Activated T-helper 1 cell treated with anti-CD3 and anti-CD28 coated beads, Interleukin-12 subunit alpha, Interleukin-12 subunit beta, Interleukin-2, Interleukin-4 antibody, amounts not matched to agents 30 ng/mL and 10 ng/mL and 1 ng/mL, durations not matched to agents 14 hours and 24 hours and 36 hours (primary cell): Measurements from ENCODE around the gene UGT3A1. TPM values are rescaled to one million over a fixed set of nuclear protein-coding genes. Genes with fewer than 3 reads are reported as not detected.
A peak's percentile ranks its signal among the peaks of the same experiment; 100 is the strongest.

ENCODE experiments used
- DNase-seq: peaks from one replicate; pipeline ENCODE4 v3.0.0; 2021; ENCODE audit warnings: low spot score
- H3K27ac Mint-ChIP-seq: one replicate; pipeline ENCODE4 v1.8.0; 2021; ENCODE audit warnings: mild to moderate bottlenecking, mixed read lengths
- H3K27me3 Mint-ChIP-seq: one replicate; pipeline ENCODE4 v1.8.0; 2022; ENCODE audit warnings: mild to moderate bottlenecking, moderate library complexity, mixed read lengths; ENCODE audit not compliant: insufficient read depth
- H3K36me3 Mint-ChIP-seq: one replicate; pipeline ENCODE4 v1.8.0; 2021; ENCODE audit warnings: low read depth, mixed read lengths
- H3K4me1 Mint-ChIP-seq: one replicate; pipeline ENCODE4 v1.8.0; 2021; ENCODE audit warnings: low read depth, mixed read lengths
- H3K4me3 Mint-ChIP-seq: one replicate; pipeline ENCODE4 v1.8.0; 2021; ENCODE audit warnings: mild to moderate bottlenecking, moderate library complexity, mixed read lengths
- H3K9me3 Mint-ChIP-seq: one replicate; pipeline ENCODE4 v1.8.0; 2021; ENCODE audit warnings: mixed read lengths
- intact Hi-C: fragments of 100-400 bp; cut with micrococcal nuclease; formaldehyde crosslinking; loops from one replicate; pipeline ENCODE4 v1.15.1; 2024
- total RNA-seq: library from RNA; stranded (reverse); gene quantifications from 2 replicates; pipeline ENCODE4 v1.2.3, GENCODE V29; 2022

Gene UGT3A1
- total RNA-seq, 1 donor from 2014 or later: not detected

DNA sequence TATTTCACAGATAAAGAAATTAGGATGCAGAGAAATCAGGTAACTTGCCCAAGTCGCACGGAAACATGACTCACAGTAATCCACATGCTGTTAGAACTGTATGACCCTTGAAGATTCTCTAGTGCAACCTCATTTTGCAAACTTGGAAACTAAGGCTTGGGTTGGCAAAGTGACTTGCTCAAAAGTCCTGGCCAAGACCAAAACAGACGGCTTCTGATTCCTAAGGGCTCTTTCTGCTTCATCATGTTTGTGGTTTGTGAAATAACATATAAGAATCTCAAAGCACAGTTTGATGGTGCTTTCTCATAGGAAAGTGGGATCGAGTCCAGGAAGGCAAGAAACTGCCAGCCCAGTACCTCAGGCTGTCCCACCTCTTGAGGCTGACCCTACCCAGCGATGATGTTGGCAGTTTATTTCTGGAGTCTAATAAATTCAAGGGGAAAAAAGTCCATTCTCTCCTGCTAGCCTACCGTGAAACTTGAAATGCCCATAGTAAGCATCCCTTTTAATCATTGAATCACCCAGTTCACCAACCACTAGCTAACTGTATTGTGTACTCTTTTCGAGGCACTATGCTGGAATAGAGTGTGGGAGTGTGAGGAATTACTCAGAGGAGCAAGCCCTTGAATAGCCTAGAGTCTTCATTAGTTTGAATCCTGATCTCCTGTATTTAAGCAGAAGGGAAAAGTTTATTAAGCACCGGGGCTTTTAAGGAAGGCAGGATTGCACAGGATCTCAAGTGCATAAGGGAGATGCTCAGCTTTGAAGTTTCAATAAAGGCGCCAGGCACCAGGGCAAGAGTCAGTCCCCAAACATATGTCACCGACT is 66.9 kb downstream of the UGT3A1 start:
- peaks cover 10% of the 10 kb centered on the region for H3K9me3 Mint-ChIP-seq
- peak overlapping the region; percentile 40 for H3K27ac Mint-ChIP-seq
- peak overlapping the region; percentile 75 for H3K4me3 Mint-ChIP-seq
- peaks cover 6% of the 10 kb centered on the region for H3K36me3 Mint-ChIP-seq
- peaks cover 3% of the 10 kb centered on the region for H3K27me3 Mint-ChIP-seq
- no peak for DNase-seq
- H3K4me1 Mint-ChIP-seq: peaks cover 43% of the 10 kb centered on the region
- intact Hi-C loops: loop anchor here (1.0 to 10.0 kb wide), 6 partner anchors 20 to 1090 kb away; partner anchors contain the start of gene TTC23L

DNA sequence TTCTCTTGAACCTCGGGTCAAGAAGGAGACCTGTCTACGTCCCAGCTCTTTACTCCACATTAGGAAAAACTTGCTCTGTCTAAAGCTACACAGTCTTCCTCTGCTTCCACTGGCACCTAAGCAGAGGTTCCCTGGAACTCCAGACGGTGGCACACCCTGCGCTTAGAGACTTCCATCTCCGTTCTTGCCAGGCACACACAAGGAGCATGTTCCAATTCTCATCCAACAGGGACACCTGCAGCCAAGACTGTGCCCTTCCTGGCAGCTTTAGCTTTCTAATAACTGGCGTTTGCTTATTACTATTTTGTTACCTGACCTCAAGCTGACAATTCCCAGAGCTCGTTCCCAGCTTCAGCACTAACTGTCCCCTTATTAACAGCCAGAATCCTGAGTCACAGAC is 68.7 kb downstream of the UGT3A1 start:
- intact Hi-C loops: loop anchor here (2.0 to 10.0 kb wide), 2 partner anchors 250 to 1088 kb away; partner anchors contain the start of gene TTC23L
- Mint-ChIP-seq H3K9me3 (peaks cover 21% of the 10 kb centered on the region), H3K4me1 (peaks cover 55% of the 10 kb centered on the region), H3K36me3 (peaks cover 15% of the 10 kb centered on the region), H3K27me3 (peaks cover 3% of the 10 kb centered on the region), H3K4me3 (no peak overlapping the region), H3K27ac (no peak overlapping the region)
- DNase-seq: no peak

DNA sequence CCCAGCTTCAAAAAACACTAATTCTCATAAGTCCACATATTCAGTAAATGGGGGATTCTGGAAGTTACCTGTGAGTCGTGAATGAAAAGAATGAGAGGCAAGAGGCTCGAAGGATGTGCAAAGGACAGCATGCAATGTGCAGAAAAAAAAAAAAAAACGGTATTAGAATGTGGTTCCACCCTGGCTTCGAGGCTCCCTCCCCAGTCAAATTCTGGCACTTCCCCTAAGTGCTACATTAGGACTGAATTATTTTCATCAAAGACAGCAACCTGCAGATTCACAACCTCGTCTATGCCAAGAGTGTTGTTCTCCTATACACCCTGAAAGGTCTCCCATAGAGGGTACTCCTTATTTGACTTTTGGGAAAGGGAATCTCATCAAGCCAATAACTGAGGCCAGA is 69.3 kb downstream of the UGT3A1 start:
- intact Hi-C loops: loop anchor here (2.0 to 10.0 kb wide), 2 partner anchors 249 to 1087 kb away; partner anchors contain the start of gene TTC23L
- H3K9me3 Mint-ChIP-seq: peaks cover 23% of the 10 kb centered on the region
- H3K27ac Mint-ChIP-seq: no peak overlapping the region
- H3K4me3 Mint-ChIP-seq: no peak overlapping the region
- H3K27me3 Mint-ChIP-seq: peaks cover 3% of the 10 kb centered on the region
- no peak for DNase-seq
- H3K36me3 Mint-ChIP-seq: peaks cover 15% of the 10 kb centered on the region
- H3K4me1 Mint-ChIP-seq: peaks cover 55% of the 10 kb centered on the region

DNA sequence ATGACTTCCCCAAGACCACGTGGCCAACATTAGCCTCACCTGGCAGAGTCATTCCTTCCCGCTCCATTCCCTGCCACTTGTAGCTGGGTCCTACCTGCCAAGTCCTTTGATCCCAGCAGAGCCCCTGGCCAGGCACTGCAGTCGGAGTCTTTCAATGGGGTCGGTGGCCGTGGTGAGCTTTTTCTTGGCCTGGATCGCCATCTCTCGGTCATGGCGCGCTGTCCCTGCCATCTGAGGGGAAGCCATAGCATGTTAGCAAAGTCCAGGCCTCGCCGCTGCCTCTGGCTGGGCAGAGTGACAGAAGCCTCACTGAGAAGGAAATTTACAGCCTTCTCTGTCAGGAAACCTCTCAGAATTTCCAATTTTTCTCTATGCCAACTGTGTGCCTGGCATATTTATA is 70.3 kb downstream of the UGT3A1 start:
- DNase-seq: no peak
- intact Hi-C loops: loop anchor here (10.0 kb wide), 1 partner anchor 1086 kb away; the partner anchor contains the start of gene TTC23L
- Mint-ChIP-seq H3K4me1 (peaks cover 48% of the 10 kb centered on the region), H3K27me3 (peaks cover 3% of the 10 kb centered on the region), H3K36me3 (peaks cover 15% of the 10 kb centered on the region), H3K27ac (no peak overlapping the region), H3K9me3 (peaks cover 31% of the 10 kb centered on the region), H3K4me3 (no peak overlapping the region)

DNA sequence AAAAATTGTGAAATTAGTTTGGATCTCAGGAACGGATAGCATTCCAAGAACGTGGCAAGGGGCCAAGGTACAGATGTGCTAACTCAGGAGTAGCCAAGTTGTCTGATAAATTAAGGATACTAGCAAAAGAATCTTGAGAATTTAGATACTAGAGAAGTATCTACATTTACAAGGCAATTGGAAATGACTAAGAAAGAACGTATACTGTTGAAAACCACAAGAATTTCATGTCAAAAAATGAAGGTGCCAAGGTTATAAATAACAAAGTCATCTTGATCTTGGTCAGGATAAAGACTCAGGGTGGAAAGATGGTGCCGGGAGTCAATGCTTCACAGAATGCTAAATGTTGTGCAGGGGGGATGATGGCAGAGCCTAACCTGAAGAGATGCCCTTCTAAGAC is 72.0 kb downstream of the UGT3A1 start:
- no peak for DNase-seq
- peak overlapping the region; percentile 81 for H3K27ac Mint-ChIP-seq
- peaks cover 3% of the 10 kb centered on the region for H3K27me3 Mint-ChIP-seq
- intact Hi-C loops: loop anchor here (1.0 kb wide), 4 partner anchors 11 to 87 kb away; no protein-coding TSS in a partner anchor
- peaks cover 35% of the 10 kb centered on the region for H3K4me1 Mint-ChIP-seq
- H3K4me3 Mint-ChIP-seq: no peak overlapping the region
- peaks cover 39% of the 10 kb centered on the region for H3K9me3 Mint-ChIP-seq
- peaks cover 24% of the 10 kb centered on the region for H3K36me3 Mint-ChIP-seq

DNA sequence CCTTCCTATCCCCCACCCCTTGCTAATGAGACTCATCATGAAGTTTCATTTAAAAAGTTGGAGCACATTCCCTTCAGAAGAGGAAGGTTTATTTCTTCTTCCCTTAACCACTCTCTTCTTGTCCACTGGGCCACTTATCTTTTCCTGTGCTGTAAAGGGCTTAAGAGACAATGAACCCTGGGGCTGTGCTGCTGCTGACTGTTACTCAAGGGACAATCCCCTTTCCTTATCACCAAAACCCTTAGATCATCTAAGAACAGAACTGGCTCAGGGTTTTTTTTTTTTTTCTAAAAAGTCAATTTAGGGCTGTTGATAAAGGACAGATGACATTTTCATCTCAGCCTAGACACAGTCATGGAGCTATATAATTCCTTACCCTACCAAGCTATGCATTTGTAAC is 82.4 kb downstream of the UGT3A1 start:
- no peak overlapping the region for H3K27ac Mint-ChIP-seq
- peaks cover 54% of the 10 kb centered on the region for H3K4me1 Mint-ChIP-seq
- H3K36me3 Mint-ChIP-seq: peaks cover 4% of the 10 kb centered on the region
- intact Hi-C loops: loop anchor here (1.0 to 10.0 kb wide), 2 partner anchors 10 to 984 kb away; partner anchors contain the start of gene DNAJC21
- DNase-seq: no peak
- H3K9me3 Mint-ChIP-seq: peaks cover 44% of the 10 kb centered on the region
- no peaks in the 10 kb centered on the region for H3K27me3 Mint-ChIP-seq
- H3K4me3 Mint-ChIP-seq: no peak overlapping the region

DNA sequence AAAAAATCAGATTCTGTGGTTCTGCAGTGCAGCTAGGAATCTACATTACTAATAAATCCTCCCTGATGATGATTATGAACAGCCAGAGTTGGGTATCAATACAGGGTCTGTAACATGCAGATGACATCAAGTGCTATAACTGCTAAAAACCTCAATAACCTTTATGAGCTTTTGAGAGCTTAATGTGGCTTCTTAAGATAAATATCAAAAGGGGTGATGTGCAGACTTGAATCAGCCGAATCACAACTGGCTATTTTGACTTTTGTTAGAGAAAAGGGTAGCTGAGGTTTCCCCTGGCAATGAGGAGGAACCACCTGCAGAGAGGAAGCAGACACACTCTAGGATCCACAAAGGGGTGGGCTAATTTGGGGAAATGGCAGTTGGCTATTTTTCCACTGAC is 83.0 kb downstream of the UGT3A1 start:
- H3K27me3 Mint-ChIP-seq: no peaks in the 10 kb centered on the region
- peaks cover 4% of the 10 kb centered on the region for H3K36me3 Mint-ChIP-seq
- H3K27ac Mint-ChIP-seq: no peak overlapping the region
- no peak for DNase-seq
- intact Hi-C loops: loop anchor here (1.0 to 10.0 kb wide), 2 partner anchors 11 to 983 kb away; partner anchors contain the start of gene DNAJC21
- H3K4me3 Mint-ChIP-seq: no peak overlapping the region
- H3K4me1 Mint-ChIP-seq: peaks cover 60% of the 10 kb centered on the region
- H3K9me3 Mint-ChIP-seq: peaks cover 40% of the 10 kb centered on the region

DNA sequence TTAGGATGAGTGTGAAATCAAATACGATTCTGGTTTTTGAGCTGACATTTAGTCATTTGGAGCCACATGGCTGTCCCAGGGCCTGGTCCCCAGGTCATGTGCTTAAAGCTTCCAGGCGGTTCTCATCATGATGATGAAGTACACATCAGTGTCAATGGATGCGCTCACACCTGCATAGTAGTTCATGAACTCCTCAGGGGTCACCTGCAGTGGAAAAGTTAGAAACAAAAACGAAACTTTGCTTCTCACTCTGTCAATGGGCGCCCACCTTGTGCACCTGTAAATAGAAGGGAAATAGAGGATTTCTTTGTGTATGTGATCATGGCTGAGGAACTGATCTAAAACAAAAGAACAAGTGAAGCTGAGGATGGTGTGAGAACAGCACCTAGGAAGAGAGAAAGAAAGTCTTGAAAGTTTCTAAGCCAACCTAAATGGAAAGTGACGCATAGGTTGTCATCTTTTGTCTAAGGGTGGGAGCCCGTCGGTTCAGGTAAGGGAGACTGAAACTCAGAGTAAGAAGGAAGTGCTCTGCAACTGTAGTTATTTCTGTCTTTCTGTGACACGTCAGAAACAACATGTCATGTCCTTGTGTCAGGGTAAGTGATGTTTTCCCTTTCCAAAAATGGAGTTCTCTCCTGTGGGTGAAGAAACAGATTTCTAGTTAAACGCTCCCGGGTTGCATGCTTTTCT is 86.6 kb downstream of the UGT3A1 start:
- intact Hi-C loops: loop anchor here (1.0 to 10.0 kb wide), 8 partner anchors 15 to 980 kb away; partner anchors contain the start of gene DNAJC21
- H3K36me3 Mint-ChIP-seq: no peaks in the 10 kb centered on the region
- H3K9me3 Mint-ChIP-seq: peaks cover 16% of the 10 kb centered on the region
- H3K27ac Mint-ChIP-seq: peak overlapping the region; percentile 87
- H3K27me3 Mint-ChIP-seq: peaks cover 5% of the 10 kb centered on the region
- H3K4me3 Mint-ChIP-seq: peak overlapping the region; percentile 21
- peak; percentile 24 for DNase-seq
- peaks cover 84% of the 10 kb centered on the region for H3K4me1 Mint-ChIP-seq

DNA sequence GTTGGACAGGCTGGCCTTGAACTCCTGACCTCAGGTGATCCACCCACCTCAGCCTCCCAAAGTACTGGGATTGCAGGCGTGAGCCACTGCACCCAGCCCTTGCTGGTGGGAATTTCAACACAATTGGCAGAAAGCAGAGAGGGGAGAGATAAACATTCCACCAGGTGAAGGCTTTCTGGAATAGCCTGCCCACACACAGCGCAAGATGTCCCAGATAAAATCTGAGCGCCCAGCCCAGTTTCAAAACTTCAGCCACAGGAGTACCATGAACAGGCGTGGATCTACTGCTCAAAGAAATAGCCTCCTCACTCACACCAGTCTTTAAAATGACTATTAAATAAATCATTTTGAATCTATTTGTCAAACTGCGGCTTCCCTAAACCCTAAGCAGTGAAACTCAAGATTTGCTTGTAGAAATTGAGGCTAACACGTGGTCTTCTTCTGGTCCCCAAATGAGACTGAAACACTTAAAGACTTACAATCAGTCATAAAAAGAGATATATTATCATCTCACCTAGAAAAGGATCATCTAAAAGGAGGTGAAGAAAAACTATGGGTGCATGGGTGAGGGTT is 87.5 kb downstream of the UGT3A1 start:
- intact Hi-C loops: loop anchor here (1.0 to 10.0 kb wide), 9 partner anchors 16 to 979 kb away; partner anchors contain the start of gene DNAJC21

DNA sequence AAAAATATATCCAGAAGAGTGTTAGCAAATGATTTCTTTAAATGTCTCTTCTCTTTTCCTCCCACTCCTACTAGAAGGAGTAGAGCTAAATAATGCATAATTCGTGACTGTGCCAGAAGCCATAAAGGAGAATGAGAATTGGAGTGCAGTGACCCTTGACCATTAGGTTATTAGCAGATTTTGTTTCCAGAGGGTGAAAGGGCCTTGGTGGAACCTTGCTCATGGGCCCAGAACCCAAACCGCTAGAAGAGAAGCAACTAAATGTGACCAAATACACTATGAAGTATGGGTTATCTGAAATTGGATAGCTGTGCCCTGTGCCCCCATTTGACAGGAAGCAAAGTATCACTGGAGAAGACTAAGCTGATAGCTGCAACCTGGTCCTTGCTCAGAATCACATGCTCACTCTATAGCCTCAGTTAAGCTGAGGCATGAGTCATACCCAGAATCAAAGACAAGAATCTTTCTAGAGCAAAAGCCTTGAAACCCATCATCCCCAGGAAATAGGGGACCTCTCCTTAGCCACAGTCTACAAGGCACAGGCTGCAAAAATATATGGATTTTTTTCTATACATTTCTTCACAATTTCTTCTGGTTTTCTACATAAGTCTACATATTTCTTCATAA is 89.0 kb downstream of the UGT3A1 start:
- Mint-ChIP-seq H3K4me3 (peak overlapping the region; percentile 2), H3K36me3 (peaks cover 2% of the 10 kb centered on the region), H3K27me3 (peaks cover 7% of the 10 kb centered on the region), H3K27ac (peak overlapping the region; percentile 37), H3K4me1 (peaks cover 82% of the 10 kb centered on the region), H3K9me3 (peaks cover 16% of the 10 kb centered on the region)
- intact Hi-C loops: loop anchor here (1.0 to 10.0 kb wide), 3 partner anchors 18 to 977 kb away; partner anchors contain the start of gene DNAJC21
- DNase-seq: peak; percentile 50

More for the DNA sequence above, 87.5 kb downstream of the UGT3A1 start:
- Mint-ChIP-seq H3K9me3 (peaks cover 16% of the 10 kb centered on the region), H3K27me3 (peaks cover 7% of the 10 kb centered on the region), H3K27ac (peak overlapping the region; percentile 87), H3K36me3 (peaks cover under 1% of the 10 kb centered on the region), H3K4me3 (peak overlapping the region; percentile 17), H3K4me1 (peaks cover 87% of the 10 kb centered on the region)
- no peak for DNase-seq
